Mucosa of stomach (tissue), 1 donor: ENCODE results near the gene ALG12.

Source experiments
- H3K27me3 ChIP-seq: one replicate; pipeline ENCODE4 v1.7.0; 2013; ENCODE audit warnings: mild to moderate bottlenecking, low read length; ENCODE audit not compliant: control insufficient read depth, insufficient read depth
- H3K36me3 ChIP-seq: one replicate; pipeline ENCODE4 v1.7.0; 2013; ENCODE audit warnings: low read length; ENCODE audit not compliant: control insufficient read depth, insufficient read depth
- H3K4me1 ChIP-seq: one replicate; pipeline ENCODE4 v1.7.0; 2013; ENCODE audit warnings: mild to moderate bottlenecking, low read length; ENCODE audit not compliant: control insufficient read depth, insufficient read depth
- H3K4me3 ChIP-seq: one replicate; pipeline ENCODE4 v1.7.0; 2013; ENCODE audit warnings: low read length
- H3K9ac ChIP-seq: one replicate; pipeline ENCODE4 v1.7.0; 2013; ENCODE audit warnings: mild to moderate bottlenecking, low read length, moderate library complexity
- H3K9me3 ChIP-seq: one replicate; pipeline ENCODE4 v1.7.0; 2013; ENCODE audit warnings: mild to moderate bottlenecking, low read length, moderate library complexity; ENCODE audit not compliant: control insufficient read depth
- donor health status: Pancreatic carcinoma.

The ALG12 gene

GRCh38 chr22:49906799-49907290, 11.4 kb downstream of the ALG12 start:
- Histone ChIP-seq H3K36me3 (peaks cover 14% of the 10 kb centered on the region), H3K9ac (no peak overlapping the region)

GRCh38 chr22:49906071-49906798, 12.0 kb downstream of the ALG12 start:
- Histone ChIP-seq H3K27me3 (no peaks in the 10 kb centered on the region), H3K9me3 (no peaks in the 10 kb centered on the region), H3K4me1 (no peaks in the 10 kb centered on the region), H3K36me3 (peaks cover 14% of the 10 kb centered on the region), H3K9ac (no peak overlapping the region), H3K4me3 (no peak overlapping the region)

More at GRCh38 chr22:49906799-49907290, 11.4 kb downstream of the ALG12 start:
- H3K9me3 ChIP-seq: no peaks in the 10 kb centered on the region
- no peaks in the 10 kb centered on the region for H3K27me3 ChIP-seq
- H3K4me3 ChIP-seq: no peak overlapping the region
- H3K4me1 ChIP-seq: no peaks in the 10 kb centered on the region

- Histone ChIP-seq H3K4me1 (no peaks in the 10 kb centered on the region), H3K36me3 (peaks cover 14% of the 10 kb centered on the region), H3K27me3 (no peaks in the 10 kb centered on the region), H3K9ac (no peak overlapping the region), H3K9me3 (no peaks in the 10 kb centered on the region), H3K4me3 (no peak overlapping the region)
Measured at GRCh38 chr22:49905465-49905864, 12.8 kb downstream of the ALG12 start.

GRCh38 chr22:49904040-49904369, 14.2 kb downstream of the ALG12 start:
- H3K9me3 ChIP-seq: no peaks in the 10 kb centered on the region
- no peak overlapping the region for H3K9ac ChIP-seq
- H3K36me3 ChIP-seq: peaks cover 14% of the 10 kb centered on the region
- no peaks in the 10 kb centered on the region for H3K27me3 ChIP-seq
- H3K4me3 ChIP-seq: no peak overlapping the region
- H3K4me1 ChIP-seq: no peaks in the 10 kb centered on the region

GRCh38 chr22:49903322-49904039, 14.8 kb downstream of the ALG12 start:
- no peaks in the 10 kb centered on the region for H3K9me3 ChIP-seq
- no peaks in the 10 kb centered on the region for H3K27me3 ChIP-seq
- H3K9ac ChIP-seq: no peak overlapping the region
- no peaks in the 10 kb centered on the region for H3K4me1 ChIP-seq
- H3K4me3 ChIP-seq: no peak overlapping the region
- H3K36me3 ChIP-seq: peaks cover 14% of the 10 kb centered on the region

- Histone ChIP-seq H3K9me3 (no peaks in the 10 kb centered on the region), H3K27me3 (no peaks in the 10 kb centered on the region), H3K4me3 (no peak overlapping the region), H3K36me3 (no peaks in the 10 kb centered on the region), H3K4me1 (no peaks in the 10 kb centered on the region), H3K9ac (no peak overlapping the region)
Measured at GRCh38 chr22:49901457-49901856, 16.8 kb downstream of the ALG12 start.

GRCh38 chr22:49900441-49901230, 17.6 kb downstream of the ALG12 start:
- Histone ChIP-seq H3K27me3 (no peaks in the 10 kb centered on the region), H3K4me3 (no peak overlapping the region), H3K36me3 (no peaks in the 10 kb centered on the region), H3K4me1 (no peaks in the 10 kb centered on the region), H3K9me3 (no peaks in the 10 kb centered on the region), H3K9ac (no peak overlapping the region)

- no peak overlapping the region for H3K9ac ChIP-seq
- H3K4me3 ChIP-seq: no peak overlapping the region
- no peaks in the 10 kb centered on the region for H3K27me3 ChIP-seq
- H3K9me3 ChIP-seq: no peaks in the 10 kb centered on the region
- no peaks in the 10 kb centered on the region for H3K36me3 ChIP-seq
- no peaks in the 10 kb centered on the region for H3K4me1 ChIP-seq
Measured at GRCh38 chr22:49899530-49899929, 18.7 kb downstream of the ALG12 start.

- Histone ChIP-seq H3K9me3 (no peaks in the 10 kb centered on the region), H3K36me3 (no peaks in the 10 kb centered on the region), H3K9ac (no peak overlapping the region)
Measured at GRCh38 chr22:49897015-49897684, 21.1 kb downstream of the ALG12 start.

GRCh38 chr22:49896201-49896600, 22.0 kb downstream of the ALG12 start:
- H3K4me3 ChIP-seq: no peak overlapping the region
- H3K4me1 ChIP-seq: no peaks in the 10 kb centered on the region
- no peak overlapping the region for H3K9ac ChIP-seq
- no peaks in the 10 kb centered on the region for H3K36me3 ChIP-seq
- no peaks in the 10 kb centered on the region for H3K9me3 ChIP-seq
- H3K27me3 ChIP-seq: no peaks in the 10 kb centered on the region

More at GRCh38 chr22:49897015-49897684, 21.1 kb downstream of the ALG12 start:
- no peaks in the 10 kb centered on the region for H3K27me3 ChIP-seq
- no peaks in the 10 kb centered on the region for H3K4me1 ChIP-seq
- no peak overlapping the region for H3K4me3 ChIP-seq

GRCh38 chr22:49894322-49895054, 23.8 kb downstream of the ALG12 start:
- Histone ChIP-seq H3K9ac (no peak overlapping the region), H3K36me3 (no peaks in the 10 kb centered on the region), H3K9me3 (no peaks in the 10 kb centered on the region), H3K4me3 (no peak overlapping the region), H3K27me3 (no peaks in the 10 kb centered on the region), H3K4me1 (no peaks in the 10 kb centered on the region)
